ENCODE results near the gene NFE2L1. TPM values are rescaled to one million over a fixed set of nuclear protein-coding genes. Genes with fewer than 3 reads are reported as not detected.
A peak's percentile ranks its signal among the peaks of the same experiment; 100 is the strongest.

The NFE2L1 gene
- total RNA-seq, 1 donor from 2014 or later: 250 TPM

- Mint-ChIP-seq H3K9me3 (ENCODE audit: unreplicated experiment) (no peaks in the 10 kb centered on the region), H3K36me3 (ENCODE audit: unreplicated experiment) (no peaks in the 10 kb centered on the region), H3K4me3 (ENCODE audit: unreplicated experiment) (no peak overlapping the region), H3K27me3 (ENCODE audit: unreplicated experiment) (no peaks in the 10 kb centered on the region), H3K27ac (ENCODE audit: unreplicated experiment) (no peak overlapping the region), H3K4me1 (ENCODE audit: unreplicated experiment) (peaks cover 21% of the 10 kb centered on the region)
- DNase-seq (ENCODE audit: extremely low spot score, unreplicated experiment): no peak
- TF ChIP-seq, protein P1, sequence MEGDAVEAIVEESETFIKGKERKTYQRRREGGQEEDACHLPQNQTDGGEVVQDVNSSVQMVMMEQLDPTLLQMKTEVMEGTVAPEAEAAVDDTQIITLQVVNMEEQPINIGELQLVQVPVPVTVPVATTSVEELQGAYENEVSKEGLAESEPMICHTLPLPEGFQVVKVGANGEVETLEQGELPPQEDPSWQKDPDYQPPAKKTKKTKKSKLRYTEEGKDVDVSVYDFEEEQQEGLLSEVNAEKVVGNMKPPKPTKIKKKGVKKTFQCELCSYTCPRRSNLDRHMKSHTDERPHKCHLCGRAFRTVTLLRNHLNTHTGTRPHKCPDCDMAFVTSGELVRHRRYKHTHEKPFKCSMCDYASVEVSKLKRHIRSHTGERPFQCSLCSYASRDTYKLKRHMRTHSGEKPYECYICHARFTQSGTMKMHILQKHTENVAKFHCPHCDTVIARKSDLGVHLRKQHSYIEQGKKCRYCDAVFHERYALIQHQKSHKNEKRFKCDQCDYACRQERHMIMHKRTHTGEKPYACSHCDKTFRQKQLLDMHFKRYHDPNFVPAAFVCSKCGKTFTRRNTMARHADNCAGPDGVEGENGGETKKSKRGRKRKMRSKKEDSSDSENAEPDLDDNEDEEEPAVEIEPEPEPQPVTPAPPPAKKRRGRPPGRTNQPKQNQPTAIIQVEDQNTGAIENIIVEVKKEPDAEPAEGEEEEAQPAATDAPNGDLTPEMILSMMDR (IDR thresholded peaks at IDR 0.05): no peak
These were observed 3.3 kb upstream of the NFE2L1 start for GRCh38 chr17:48044851-48045250.

DNA sequence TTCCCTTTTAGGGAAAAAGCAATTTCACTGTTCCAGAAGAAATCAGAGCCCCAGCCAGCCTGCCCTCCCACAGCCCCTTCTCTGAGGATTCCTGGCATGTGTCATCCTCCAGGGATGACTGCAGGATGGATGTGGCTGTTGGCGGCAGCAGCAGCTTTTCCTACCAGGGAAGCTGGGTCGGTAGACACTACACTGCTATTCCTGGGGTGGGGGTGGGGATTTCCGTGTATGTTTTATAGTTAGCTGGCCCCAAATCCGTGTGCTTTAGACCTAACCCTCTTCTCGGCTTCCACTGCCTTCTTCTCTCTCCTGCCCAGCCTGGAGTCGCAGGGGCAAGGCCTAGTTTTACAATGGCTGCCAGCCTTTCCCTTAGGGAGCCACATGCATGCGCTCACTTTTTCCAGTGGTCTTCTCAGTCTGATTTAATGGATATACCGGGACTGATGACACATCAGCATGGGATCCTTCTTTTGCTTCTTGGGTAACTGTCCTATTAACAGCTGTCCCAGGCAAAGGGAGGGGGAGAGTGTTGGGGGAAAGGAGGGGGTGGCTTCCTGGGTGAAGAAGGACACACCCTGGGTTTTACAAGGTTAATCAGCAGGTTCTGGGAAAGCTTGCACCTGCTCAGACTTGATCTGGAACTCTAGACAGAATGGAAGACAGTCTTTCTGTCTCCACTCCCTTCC lies 2.7 kb upstream of the NFE2L1 start:
- H3K4me1 Mint-ChIP-seq (ENCODE audit: unreplicated experiment): peaks cover 27% of the 10 kb centered on the region
- H3K36me3 Mint-ChIP-seq (ENCODE audit: unreplicated experiment): no peaks in the 10 kb centered on the region
- DNase-seq (ENCODE audit: extremely low spot score, unreplicated experiment): no peak
- no peaks in the 10 kb centered on the region for H3K27me3 Mint-ChIP-seq (ENCODE audit: unreplicated experiment)
- no peak overlapping the region for H3K27ac Mint-ChIP-seq (ENCODE audit: unreplicated experiment)
- no peak overlapping the region for H3K4me3 Mint-ChIP-seq (ENCODE audit: unreplicated experiment)
- TF ChIP-seq, protein P1 (IDR thresholded peaks at IDR 0.05): no peak
- H3K9me3 Mint-ChIP-seq (ENCODE audit: unreplicated experiment): no peaks in the 10 kb centered on the region

GRCh38 chr17:48046296-48046695 lies 1.9 kb upstream of the NFE2L1 start:
- no peak for DNase-seq (ENCODE audit: extremely low spot score, unreplicated experiment)
- Mint-ChIP-seq H3K27me3 (ENCODE audit: unreplicated experiment) (no peaks in the 10 kb centered on the region), H3K27ac (ENCODE audit: unreplicated experiment) (peak overlapping the region; percentile 100), H3K4me1 (ENCODE audit: unreplicated experiment) (peaks cover 35% of the 10 kb centered on the region), H3K4me3 (ENCODE audit: unreplicated experiment) (peak overlapping the region; percentile 93), H3K9me3 (ENCODE audit: unreplicated experiment) (no peaks in the 10 kb centered on the region), H3K36me3 (ENCODE audit: unreplicated experiment) (peaks cover 3% of the 10 kb centered on the region)
- TF ChIP-seq, protein P1 (IDR thresholded peaks at IDR 0.05): no peak

DNA sequence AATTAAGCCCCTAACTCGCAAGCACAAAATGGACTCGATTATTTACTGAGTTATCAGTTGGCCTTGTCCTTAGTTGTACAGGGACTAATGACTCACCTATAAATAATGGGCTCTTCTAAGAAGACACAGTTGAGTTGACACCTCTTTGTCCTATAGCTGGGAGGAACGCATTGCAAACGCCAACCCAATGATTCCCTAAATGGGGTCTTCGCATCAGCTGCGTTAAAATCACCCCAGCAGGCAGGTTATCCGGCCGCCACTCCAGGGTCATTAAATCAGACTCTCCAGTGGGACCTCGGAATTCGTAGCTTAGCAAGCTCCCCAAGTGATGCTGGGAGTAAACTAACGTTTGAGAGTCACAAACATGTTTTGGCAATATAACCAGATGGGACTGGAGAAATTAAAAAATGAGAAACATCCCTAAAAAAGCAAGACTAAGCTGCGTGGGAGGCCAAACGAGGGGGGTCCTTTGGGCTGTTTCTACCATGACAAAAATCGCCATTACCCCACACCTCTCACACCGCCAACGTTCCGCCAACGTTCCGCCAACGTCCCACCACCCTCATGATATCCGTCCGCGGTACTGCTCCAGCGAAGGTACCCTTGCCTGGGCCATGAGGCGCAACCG lies 932 bp upstream of the NFE2L1 start:
- Mint-ChIP-seq H3K4me1 (ENCODE audit: unreplicated experiment) (peaks cover 44% of the 10 kb centered on the region), H3K9me3 (ENCODE audit: unreplicated experiment) (no peaks in the 10 kb centered on the region), H3K27ac (ENCODE audit: unreplicated experiment) (peak overlapping the region; percentile 100), H3K27me3 (ENCODE audit: unreplicated experiment) (no peaks in the 10 kb centered on the region), H3K4me3 (ENCODE audit: unreplicated experiment) (peak overlapping the region; percentile 93), H3K36me3 (ENCODE audit: unreplicated experiment) (peaks cover 3% of the 10 kb centered on the region)
- no peak for DNase-seq (ENCODE audit: extremely low spot score, unreplicated experiment)
- TF ChIP-seq, protein P1 (IDR thresholded peaks at IDR 0.05): no peak

- H3K4me3 Mint-ChIP-seq (ENCODE audit: unreplicated experiment): peak overlapping the region; percentile 93
- H3K36me3 Mint-ChIP-seq (ENCODE audit: unreplicated experiment): peaks cover 6% of the 10 kb centered on the region
- TF ChIP-seq, protein P1 (IDR thresholded peaks at IDR 0.05): no peak
- H3K4me1 Mint-ChIP-seq (ENCODE audit: unreplicated experiment): peaks cover 58% of the 10 kb centered on the region
- H3K27ac Mint-ChIP-seq (ENCODE audit: unreplicated experiment): peak overlapping the region; percentile 100
- DNase-seq (ENCODE audit: extremely low spot score, unreplicated experiment): peak; percentile 91
- no peaks in the 10 kb centered on the region for H3K9me3 Mint-ChIP-seq (ENCODE audit: unreplicated experiment)
- no peaks in the 10 kb centered on the region for H3K27me3 Mint-ChIP-seq (ENCODE audit: unreplicated experiment)
These were observed 396 bp downstream of the NFE2L1 start for GRCh38 chr17:48048384-48049126.

Data from osteocyte (in vitro differentiated cells).